Measurements from ENCODE around the gene CDC42BPA.

The CDC42BPA gene

GRCh38 chr1:226949401-226949800 lies 368.9 kb downstream of the CDC42BPA start:
- DNase-seq = no peak

GRCh38 chr1:226948996-226949395 lies 369.3 kb downstream of the CDC42BPA start:
- no peak for DNase-seq

- no peak for DNase-seq
Observed at GRCh38 chr1:226948480-226948879, 369.8 kb downstream of the CDC42BPA start.

- no peak for DNase-seq
Observed at GRCh38 chr1:226948051-226948450, 370.2 kb downstream of the CDC42BPA start.

GRCh38 chr1:226946841-226947240 lies 371.5 kb downstream of the CDC42BPA start:
- DNase-seq = no peak

GRCh38 chr1:226946285-226946684 lies 372.0 kb downstream of the CDC42BPA start:
- DNase-seq = no peak

GRCh38 chr1:226945858-226946245 lies 372.4 kb downstream of the CDC42BPA start:
- no peak for DNase-seq

GRCh38 chr1:226945106-226945857 lies 373.0 kb downstream of the CDC42BPA start:
- DNase-seq = peak in 1 of 51 donors; percentile 11

- DNase-seq = no peak
Observed at GRCh38 chr1:226943927-226944326, 374.4 kb downstream of the CDC42BPA start.

GRCh38 chr1:226943156-226943555 lies 375.1 kb downstream of the CDC42BPA start:
- DNase-seq = no peak

- DNase-seq = no peak
Observed at GRCh38 chr1:226942392-226942791, 375.9 kb downstream of the CDC42BPA start.

- no peak for DNase-seq
Observed at GRCh38 chr1:226940806-226941067, 377.6 kb downstream of the CDC42BPA start.

- peak in 50 of 51 donors; percentile 88 to 100 (median 99) for DNase-seq
Observed at GRCh38 chr1:226940029-226940805, 378.1 kb downstream of the CDC42BPA start, which contains the start of gene COQ8A. Gene COQ8A, plus strand, starts transcription at chr1:226940294. Its CDS starts 21,092 bp downstream, at chr1:226961386.
